ENCODE data around the gene WIPF3.

GRCh38 chr7:29839921-29840320, 33.6 kb downstream of the WIPF3 start:
- TF ChIP-seq, protein P1, sequence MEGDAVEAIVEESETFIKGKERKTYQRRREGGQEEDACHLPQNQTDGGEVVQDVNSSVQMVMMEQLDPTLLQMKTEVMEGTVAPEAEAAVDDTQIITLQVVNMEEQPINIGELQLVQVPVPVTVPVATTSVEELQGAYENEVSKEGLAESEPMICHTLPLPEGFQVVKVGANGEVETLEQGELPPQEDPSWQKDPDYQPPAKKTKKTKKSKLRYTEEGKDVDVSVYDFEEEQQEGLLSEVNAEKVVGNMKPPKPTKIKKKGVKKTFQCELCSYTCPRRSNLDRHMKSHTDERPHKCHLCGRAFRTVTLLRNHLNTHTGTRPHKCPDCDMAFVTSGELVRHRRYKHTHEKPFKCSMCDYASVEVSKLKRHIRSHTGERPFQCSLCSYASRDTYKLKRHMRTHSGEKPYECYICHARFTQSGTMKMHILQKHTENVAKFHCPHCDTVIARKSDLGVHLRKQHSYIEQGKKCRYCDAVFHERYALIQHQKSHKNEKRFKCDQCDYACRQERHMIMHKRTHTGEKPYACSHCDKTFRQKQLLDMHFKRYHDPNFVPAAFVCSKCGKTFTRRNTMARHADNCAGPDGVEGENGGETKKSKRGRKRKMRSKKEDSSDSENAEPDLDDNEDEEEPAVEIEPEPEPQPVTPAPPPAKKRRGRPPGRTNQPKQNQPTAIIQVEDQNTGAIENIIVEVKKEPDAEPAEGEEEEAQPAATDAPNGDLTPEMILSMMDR (IDR thresholded peaks at IDR 0.05; ENCODE audit: low read depth, low read length, poor library complexity, severe bottlenecking): no peak
- TF ChIP-seq EZH2phosphoT487 (IDR thresholded peaks at IDR 0.05; ENCODE audit: borderline replicate concordance, low read length): no peak
